Measurements from ENCODE around the gene PYGB.

Gene PYGB

GRCh38 chr20:25288291-25289181 is 40.7 kb downstream of the PYGB start:
- in situ Hi-C loops (cut with MboI; ENCODE audit: low pct_unique_long_range_greater_than_20kb, low sequenced_read_pairs): no loop called here
- no peak for DNase-seq

GRCh38 chr20:25289886-25290597 is 42.2 kb downstream of the PYGB start:
- DNase-seq: no peak
- in situ Hi-C loops (cut with MboI; ENCODE audit: low pct_unique_long_range_greater_than_20kb, low sequenced_read_pairs): no loop called here

GRCh38 chr20:25290646-25291431 is 43.0 kb downstream of the PYGB start:
- no peak for DNase-seq
- in situ Hi-C loops (cut with MboI; ENCODE audit: low pct_unique_long_range_greater_than_20kb, low sequenced_read_pairs): no loop called here

GRCh38 chr20:25291432-25292133 is 43.7 kb downstream of the PYGB start:
- in situ Hi-C loops (cut with MboI; ENCODE audit: low pct_unique_long_range_greater_than_20kb, low sequenced_read_pairs): no loop called here
- no peak for DNase-seq

- no peak for DNase-seq
- in situ Hi-C loops (cut with MboI; ENCODE audit: low pct_unique_long_range_greater_than_20kb, low sequenced_read_pairs): no loop called here
These were observed 44.4 kb downstream of the PYGB start for GRCh38 chr20:25292176-25292891.

GRCh38 chr20:25293507-25293906 is 45.6 kb downstream of the PYGB start:
- no peak for DNase-seq
- in situ Hi-C loops (cut with MboI; ENCODE audit: low pct_unique_long_range_greater_than_20kb, low sequenced_read_pairs): no loop called here

GRCh38 chr20:25293910-25294458 is 46.1 kb downstream of the PYGB start:
- DNase-seq: no peak
- in situ Hi-C loops (cut with MboI; ENCODE audit: low pct_unique_long_range_greater_than_20kb, low sequenced_read_pairs): no loop called here

- DNase-seq: peak; percentile 76
- in situ Hi-C loops (cut with MboI; ENCODE audit: low pct_unique_long_range_greater_than_20kb, low sequenced_read_pairs): no loop called here
These were observed 46.8 kb downstream of the PYGB start for GRCh38 chr20:25294459-25295385.

- in situ Hi-C loops (cut with MboI; ENCODE audit: low pct_unique_long_range_greater_than_20kb, low sequenced_read_pairs): no loop called here
- DNase-seq: no peak
These were observed 47.7 kb downstream of the PYGB start for GRCh38 chr20:25295386-25296093.

GRCh38 chr20:25296094-25297093 is 48.5 kb downstream of the PYGB start:
- peak; percentile 24 for DNase-seq
- in situ Hi-C loops (cut with MboI; ENCODE audit: low pct_unique_long_range_greater_than_20kb, low sequenced_read_pairs): no loop called here

GRCh38 chr20:25297141-25297905 is 49.4 kb downstream of the PYGB start:
- DNase-seq: no peak
- in situ Hi-C loops (cut with MboI; ENCODE audit: low pct_unique_long_range_greater_than_20kb, low sequenced_read_pairs): no loop called here

- in situ Hi-C loops (cut with MboI; ENCODE audit: low pct_unique_long_range_greater_than_20kb, low sequenced_read_pairs): no loop called here
These were observed 51.9 kb downstream of the PYGB start for GRCh38 chr20:25299806-25300205.

GRCh38 chr20:25300496-25301170 is 52.7 kb downstream of the PYGB start:
- DNase-seq: no peak
- in situ Hi-C loops (cut with MboI; ENCODE audit: low pct_unique_long_range_greater_than_20kb, low sequenced_read_pairs): no loop called here

More at GRCh38 chr20:25299806-25300205, 51.9 kb downstream of the PYGB start:
- DNase-seq: no peak

GRCh38 chr20:25301357-25301920 is 53.6 kb downstream of the PYGB start:
- no peak for DNase-seq
- in situ Hi-C loops (cut with MboI; ENCODE audit: low pct_unique_long_range_greater_than_20kb, low sequenced_read_pairs): no loop called here
